ENCODE data around the gene ASB4.

DNA sequence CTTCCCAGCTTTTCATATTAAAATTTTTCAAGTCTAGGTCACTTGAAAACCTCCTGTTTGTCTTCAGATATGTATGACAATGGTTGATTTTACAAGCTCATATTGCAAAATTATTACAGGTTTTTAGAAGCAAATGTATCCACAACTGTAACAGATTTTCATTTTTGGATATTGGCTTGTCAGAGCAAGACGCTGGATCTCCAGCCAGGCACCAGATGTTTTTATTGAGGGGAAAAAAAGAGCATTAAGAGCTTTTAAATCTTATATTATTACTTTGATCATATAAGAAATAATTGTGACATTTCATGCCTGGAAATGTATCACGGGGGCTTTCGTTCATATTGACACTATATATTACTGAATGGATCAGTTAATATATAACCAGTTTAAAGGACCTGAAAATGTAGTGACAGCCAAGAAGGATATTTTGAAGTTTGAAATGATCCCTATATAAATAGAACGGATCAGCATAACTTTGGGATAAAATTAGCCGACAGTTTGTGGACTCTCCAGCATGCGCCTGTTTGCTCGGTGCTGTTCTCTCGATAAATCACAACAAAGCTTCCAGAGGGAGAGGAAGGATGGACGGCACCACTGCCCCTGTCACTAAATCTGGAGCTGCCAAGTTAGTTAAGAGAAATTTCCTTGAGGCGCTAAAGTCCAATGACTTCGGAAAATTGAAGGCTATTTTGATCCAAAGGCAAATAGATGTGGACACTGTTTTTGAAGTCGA lies at the start of gene ASB4:
- TF ChIP-seq, protein P1, sequence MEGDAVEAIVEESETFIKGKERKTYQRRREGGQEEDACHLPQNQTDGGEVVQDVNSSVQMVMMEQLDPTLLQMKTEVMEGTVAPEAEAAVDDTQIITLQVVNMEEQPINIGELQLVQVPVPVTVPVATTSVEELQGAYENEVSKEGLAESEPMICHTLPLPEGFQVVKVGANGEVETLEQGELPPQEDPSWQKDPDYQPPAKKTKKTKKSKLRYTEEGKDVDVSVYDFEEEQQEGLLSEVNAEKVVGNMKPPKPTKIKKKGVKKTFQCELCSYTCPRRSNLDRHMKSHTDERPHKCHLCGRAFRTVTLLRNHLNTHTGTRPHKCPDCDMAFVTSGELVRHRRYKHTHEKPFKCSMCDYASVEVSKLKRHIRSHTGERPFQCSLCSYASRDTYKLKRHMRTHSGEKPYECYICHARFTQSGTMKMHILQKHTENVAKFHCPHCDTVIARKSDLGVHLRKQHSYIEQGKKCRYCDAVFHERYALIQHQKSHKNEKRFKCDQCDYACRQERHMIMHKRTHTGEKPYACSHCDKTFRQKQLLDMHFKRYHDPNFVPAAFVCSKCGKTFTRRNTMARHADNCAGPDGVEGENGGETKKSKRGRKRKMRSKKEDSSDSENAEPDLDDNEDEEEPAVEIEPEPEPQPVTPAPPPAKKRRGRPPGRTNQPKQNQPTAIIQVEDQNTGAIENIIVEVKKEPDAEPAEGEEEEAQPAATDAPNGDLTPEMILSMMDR (IDR thresholded peaks at IDR 0.05; ENCODE audit: low read depth, low read length, missing input control), result no peak
- TF ChIP-seq, protein P2, sequence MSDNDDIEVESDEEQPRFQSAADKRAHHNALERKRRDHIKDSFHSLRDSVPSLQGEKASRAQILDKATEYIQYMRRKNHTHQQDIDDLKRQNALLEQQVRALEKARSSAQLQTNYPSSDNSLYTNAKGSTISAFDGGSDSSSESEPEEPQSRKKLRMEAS (IDR thresholded peaks at IDR 0.05), result no peak
- TF ChIP-seq, protein P3, sequence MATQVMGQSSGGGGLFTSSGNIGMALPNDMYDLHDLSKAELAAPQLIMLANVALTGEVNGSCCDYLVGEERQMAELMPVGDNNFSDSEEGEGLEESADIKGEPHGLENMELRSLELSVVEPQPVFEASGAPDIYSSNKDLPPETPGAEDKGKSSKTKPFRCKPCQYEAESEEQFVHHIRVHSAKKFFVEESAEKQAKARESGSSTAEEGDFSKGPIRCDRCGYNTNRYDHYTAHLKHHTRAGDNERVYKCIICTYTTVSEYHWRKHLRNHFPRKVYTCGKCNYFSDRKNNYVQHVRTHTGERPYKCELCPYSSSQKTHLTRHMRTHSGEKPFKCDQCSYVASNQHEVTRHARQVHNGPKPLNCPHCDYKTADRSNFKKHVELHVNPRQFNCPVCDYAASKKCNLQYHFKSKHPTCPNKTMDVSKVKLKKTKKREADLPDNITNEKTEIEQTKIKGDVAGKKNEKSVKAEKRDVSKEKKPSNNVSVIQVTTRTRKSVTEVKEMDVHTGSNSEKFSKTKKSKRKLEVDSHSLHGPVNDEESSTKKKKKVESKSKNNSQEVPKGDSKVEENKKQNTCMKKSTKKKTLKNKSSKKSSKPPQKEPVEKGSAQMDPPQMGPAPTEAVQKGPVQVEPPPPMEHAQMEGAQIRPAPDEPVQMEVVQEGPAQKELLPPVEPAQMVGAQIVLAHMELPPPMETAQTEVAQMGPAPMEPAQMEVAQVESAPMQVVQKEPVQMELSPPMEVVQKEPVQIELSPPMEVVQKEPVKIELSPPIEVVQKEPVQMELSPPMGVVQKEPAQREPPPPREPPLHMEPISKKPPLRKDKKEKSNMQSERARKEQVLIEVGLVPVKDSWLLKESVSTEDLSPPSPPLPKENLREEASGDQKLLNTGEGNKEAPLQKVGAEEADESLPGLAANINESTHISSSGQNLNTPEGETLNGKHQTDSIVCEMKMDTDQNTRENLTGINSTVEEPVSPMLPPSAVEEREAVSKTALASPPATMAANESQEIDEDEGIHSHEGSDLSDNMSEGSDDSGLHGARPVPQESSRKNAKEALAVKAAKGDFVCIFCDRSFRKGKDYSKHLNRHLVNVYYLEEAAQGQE (IDR thresholded peaks at IDR 0.05), result no peak
- no peak for TF ChIP-seq TAF1 (conservative IDR thresholded peaks at IDR 0.05)
- no peak for TF ChIP-seq SP1 (IDR thresholded peaks at IDR 0.05)
- TF ChIP-seq NR2F2 (IDR thresholded peaks at IDR 0.05), result no peak
- no peak for TF ChIP-seq FOXA1 (IDR thresholded peaks at IDR 0.05)
- TF ChIP-seq RXRA (IDR thresholded peaks at IDR 0.05), result no peak
- no peak for TF ChIP-seq RAD21 (IDR thresholded peaks at IDR 0.05)
